ENCODE results near the gene SLCO4C1. TPM values are rescaled to one million over a fixed set of nuclear protein-coding genes. Genes with fewer than 3 reads are reported as not detected.

SLCO4C1 gene
- total RNA-seq, 1 donor from 2014 or later = 0.11 TPM

GRCh38 chr5:102313912-102314311 lies 17.8 kb upstream of the SLCO4C1 start:
- Mint-ChIP-seq H3K27me3 (ENCODE audit: unreplicated experiment) (peaks cover 12% of the 10 kb centered on the region), H3K36me3 (ENCODE audit: unreplicated experiment) (no peaks in the 10 kb centered on the region), H3K4me3 (ENCODE audit: unreplicated experiment) (no peak overlapping the region), H3K9me3 (ENCODE audit: unreplicated experiment) (no peaks in the 10 kb centered on the region), H3K27ac (ENCODE audit: unreplicated experiment) (no peak overlapping the region), H3K4me1 (ENCODE audit: unreplicated experiment) (no peaks in the 10 kb centered on the region)
- TF ChIP-seq CTCF (IDR thresholded peaks at IDR 0.05) = no peak
- no peak for DNase-seq (ENCODE audit: extremely low spot score, unreplicated experiment)

GRCh38 chr5:102312586-102313370 lies 16.7 kb upstream of the SLCO4C1 start:
- Mint-ChIP-seq H3K27ac (ENCODE audit: unreplicated experiment) (no peak overlapping the region), H3K36me3 (ENCODE audit: unreplicated experiment) (no peaks in the 10 kb centered on the region), H3K9me3 (ENCODE audit: unreplicated experiment) (no peaks in the 10 kb centered on the region), H3K4me1 (ENCODE audit: unreplicated experiment) (no peaks in the 10 kb centered on the region), H3K4me3 (ENCODE audit: unreplicated experiment) (no peak overlapping the region), H3K27me3 (ENCODE audit: unreplicated experiment) (peaks cover 12% of the 10 kb centered on the region)
- TF ChIP-seq CTCF (IDR thresholded peaks at IDR 0.05) = no peak
- no peak for DNase-seq (ENCODE audit: extremely low spot score, unreplicated experiment)

- no peak for TF ChIP-seq CTCF (IDR thresholded peaks at IDR 0.05)
- Mint-ChIP-seq H3K9me3 (ENCODE audit: unreplicated experiment) (no peaks in the 10 kb centered on the region), H3K36me3 (ENCODE audit: unreplicated experiment) (no peaks in the 10 kb centered on the region), H3K4me3 (ENCODE audit: unreplicated experiment) (no peak overlapping the region), H3K27me3 (ENCODE audit: unreplicated experiment) (peaks cover 5% of the 10 kb centered on the region), H3K4me1 (ENCODE audit: unreplicated experiment) (no peaks in the 10 kb centered on the region), H3K27ac (ENCODE audit: unreplicated experiment) (no peak overlapping the region)
- no peak for DNase-seq (ENCODE audit: extremely low spot score, unreplicated experiment)
Observed at GRCh38 chr5:102309586-102309985, 13.5 kb upstream of the SLCO4C1 start.

GRCh38 chr5:102307232-102307631 lies 11.1 kb upstream of the SLCO4C1 start:
- Mint-ChIP-seq H3K27me3 (ENCODE audit: unreplicated experiment) (peaks cover 11% of the 10 kb centered on the region), H3K27ac (ENCODE audit: unreplicated experiment) (no peak overlapping the region), H3K4me3 (ENCODE audit: unreplicated experiment) (no peak overlapping the region), H3K9me3 (ENCODE audit: unreplicated experiment) (no peaks in the 10 kb centered on the region), H3K36me3 (ENCODE audit: unreplicated experiment) (no peaks in the 10 kb centered on the region), H3K4me1 (ENCODE audit: unreplicated experiment) (no peaks in the 10 kb centered on the region)
- no peak for TF ChIP-seq CTCF (IDR thresholded peaks at IDR 0.05)
- DNase-seq (ENCODE audit: extremely low spot score, unreplicated experiment) = no peak

- H3K4me1 Mint-ChIP-seq (ENCODE audit: unreplicated experiment) = no peaks in the 10 kb centered on the region
- H3K4me3 Mint-ChIP-seq (ENCODE audit: unreplicated experiment) = no peak overlapping the region
- no peak for TF ChIP-seq CTCF (IDR thresholded peaks at IDR 0.05)
- no peak overlapping the region for H3K27ac Mint-ChIP-seq (ENCODE audit: unreplicated experiment)
- DNase-seq (ENCODE audit: extremely low spot score, unreplicated experiment) = no peak
- no peaks in the 10 kb centered on the region for H3K36me3 Mint-ChIP-seq (ENCODE audit: unreplicated experiment)
- peaks cover 7% of the 10 kb centered on the region for H3K27me3 Mint-ChIP-seq (ENCODE audit: unreplicated experiment)
- H3K9me3 Mint-ChIP-seq (ENCODE audit: unreplicated experiment) = no peaks in the 10 kb centered on the region
Observed at GRCh38 chr5:102306121-102306520, 10.0 kb upstream of the SLCO4C1 start.

All from osteocyte (in vitro differentiated cells).